ENCODE measurements around the gene OPTC.

The OPTC gene

DNA sequence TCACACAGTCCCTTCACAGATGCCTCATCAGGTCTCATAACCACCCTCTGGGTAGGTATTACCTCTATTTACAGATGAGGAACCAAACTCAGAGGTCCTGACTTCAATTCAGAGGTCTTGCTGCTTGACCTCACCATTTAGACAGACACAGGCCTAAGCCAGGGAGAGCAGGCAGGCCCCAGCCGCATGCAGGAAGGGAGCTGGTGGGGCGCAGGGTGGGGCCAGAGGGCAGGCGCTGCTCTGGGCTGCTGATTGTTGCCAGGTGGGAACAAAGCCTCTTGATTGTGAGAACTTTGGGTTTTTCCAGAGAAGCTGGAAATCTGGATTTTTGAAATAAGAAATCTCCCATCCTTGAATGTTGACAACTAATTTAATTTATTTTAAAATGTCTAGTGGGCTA lies 38.2 kb upstream of the OPTC start (continued):
- TF ChIP-seq ZNF449 (tag by site-specific recombination; IDR thresholded peaks at IDR 0.05) (no peak), ZSCAN16 (tag by site-specific recombination; IDR thresholded peaks at IDR 0.05) (no peak), MZF1 (tag by site-specific recombination; IDR thresholded peaks at IDR 0.05; ENCODE audit: borderline replicate concordance) (no peak)

DNA sequence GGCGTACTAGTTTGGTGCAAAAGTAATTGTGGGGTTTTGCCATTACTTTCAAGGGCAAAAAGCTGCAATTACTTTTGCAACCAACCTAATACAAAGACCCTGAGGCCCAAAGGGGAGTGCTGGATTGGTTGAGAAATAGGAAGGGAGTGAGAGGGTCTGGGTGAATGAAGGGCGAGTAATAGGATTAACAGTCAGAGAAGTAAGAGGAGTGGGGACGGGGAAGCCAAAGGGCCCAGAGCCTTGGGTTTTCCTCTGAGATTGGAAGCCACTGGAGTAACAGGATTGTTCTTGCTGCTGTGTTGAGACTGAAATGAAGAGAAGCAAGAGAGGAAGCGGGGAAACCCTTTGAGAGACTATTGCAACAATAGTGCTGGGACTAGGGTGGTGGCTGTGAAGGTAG lies 37.4 kb upstream of the OPTC start:
- H3K4me3 ChIP-seq (ENCODE audit: low read depth, low read length): no peak overlapping the region
- TF ChIP-seq, protein P1, sequence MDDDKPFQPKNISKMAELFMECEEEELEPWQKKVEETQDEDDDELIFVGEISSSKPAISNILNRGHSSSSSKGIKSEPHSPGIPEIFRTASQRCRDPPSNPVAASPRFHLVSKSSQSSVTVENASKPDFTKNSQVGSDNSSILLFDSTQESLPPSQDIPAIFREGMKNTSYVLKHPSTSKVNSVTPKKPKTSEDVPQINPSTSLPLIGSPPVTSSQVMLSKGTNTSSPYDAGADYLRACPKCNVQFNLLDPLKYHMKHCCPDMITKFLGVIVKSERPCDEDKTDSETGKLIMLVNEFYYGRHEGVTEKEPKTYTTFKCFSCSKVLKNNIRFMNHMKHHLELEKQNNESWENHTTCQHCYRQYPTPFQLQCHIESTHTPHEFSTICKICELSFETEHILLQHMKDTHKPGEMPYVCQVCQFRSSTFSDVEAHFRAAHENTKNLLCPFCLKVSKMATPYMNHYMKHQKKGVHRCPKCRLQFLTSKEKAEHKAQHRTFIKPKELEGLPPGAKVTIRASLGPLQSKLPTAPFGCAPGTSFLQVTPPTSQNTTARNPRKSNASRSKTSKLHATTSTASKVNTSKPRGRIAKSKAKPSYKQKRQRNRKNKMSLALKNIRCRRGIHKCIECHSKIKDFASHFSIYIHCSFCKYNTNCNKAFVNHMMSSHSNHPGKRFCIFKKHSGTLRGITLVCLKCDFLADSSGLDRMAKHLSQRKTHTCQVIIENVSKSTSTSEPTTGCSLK (tag by site-specific recombination; IDR thresholded peaks at IDR 0.05): no peak
- TF ChIP-seq, protein P2, sequence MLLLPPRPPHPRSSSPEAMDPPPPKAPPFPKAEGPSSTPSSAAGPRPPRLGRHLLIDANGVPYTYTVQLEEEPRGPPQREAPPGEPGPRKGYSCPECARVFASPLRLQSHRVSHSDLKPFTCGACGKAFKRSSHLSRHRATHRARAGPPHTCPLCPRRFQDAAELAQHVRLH (tag by site-specific recombination; IDR thresholded peaks at IDR 0.05): no peak
- TF ChIP-seq ZFP41 (tag by site-specific recombination; IDR thresholded peaks at IDR 0.05; ENCODE audit: borderline replicate concordance) (no peak), ZNF610 (tag by site-specific recombination; IDR thresholded peaks at IDR 0.05; ENCODE audit: borderline replicate concordance) (no peak), ZNF513 (tag by site-specific recombination; IDR thresholded peaks at IDR 0.05) (no peak), ZNF10 (tag by site-specific recombination; IDR thresholded peaks at IDR 0.05) (no peak), AEBP2 (tag by site-specific recombination; IDR thresholded peaks at IDR 0.05; ENCODE audit: borderline replicate concordance) (no peak), ZNF449 (tag by site-specific recombination; IDR thresholded peaks at IDR 0.05) (no peak), REST (tag by site-specific recombination; IDR thresholded peaks at IDR 0.05) (no peak), HOXA7 (CRISPR knock-in tag; IDR thresholded peaks at IDR 0.05; ENCODE audit: borderline replicate concordance) (no peak), ZNF302 (tag by site-specific recombination; IDR thresholded peaks at IDR 0.05; ENCODE audit: low read depth) (no peak), ZNF398 (tag by site-specific recombination; IDR thresholded peaks at IDR 0.05) (no peak)
- no peaks in the 10 kb centered on the region for H3K9me3 ChIP-seq (ENCODE audit: control insufficient read depth, insufficient read depth, low read depth, low read length)
- POLR2A ChIA-PET: no interaction called here
- CTCF ChIA-PET: no interaction called here
- no peaks in the 10 kb centered on the region for H3K4me1 ChIP-seq (ENCODE audit: control insufficient read depth, insufficient read depth, low read length)
- H3K36me3 ChIP-seq (ENCODE audit: control insufficient read depth in 2 of 2, insufficient read depth in 1 of 2, low read length in 2 of 2): no peaks in the 10 kb centered on the region
- H3K27ac ChIP-seq (ENCODE audit: extremely low read depth, low read depth, low read length): no peak overlapping the region
